Measurements from ENCODE around the gene POMT1.

DNA sequence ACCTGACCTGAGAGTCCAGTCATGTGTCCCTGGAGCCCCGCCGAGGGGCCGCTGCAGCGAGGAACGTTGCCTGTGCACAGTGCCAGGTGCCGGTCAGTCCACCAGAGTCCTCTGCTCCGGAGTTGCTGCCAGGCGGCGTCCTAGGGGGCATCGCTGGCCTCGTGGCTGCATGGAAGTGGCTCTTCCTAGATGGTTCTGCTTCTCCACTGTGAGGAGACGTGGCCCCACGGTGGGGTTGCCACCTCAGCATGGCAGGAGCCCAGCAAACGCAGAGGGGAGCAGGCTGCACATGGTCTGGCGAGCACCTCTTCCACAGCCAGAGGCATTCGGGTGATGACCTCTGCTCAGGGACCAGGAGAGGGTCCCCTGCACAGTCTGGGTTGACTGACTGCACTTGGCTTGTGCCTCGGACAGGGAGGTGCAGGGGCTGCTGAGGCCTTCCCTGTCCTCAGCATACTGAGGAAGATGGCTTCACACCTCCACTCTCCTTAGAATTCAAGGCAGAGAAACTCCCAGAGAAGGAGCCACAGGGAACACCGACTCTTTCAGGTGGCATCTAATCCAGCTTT is 25.9 kb upstream of the POMT1 start:
- TF ChIP-seq CTCF (IDR thresholded peaks at IDR 0.05) (no peak), ZFX (IDR thresholded peaks at IDR 0.05; ENCODE audit: borderline replicate concordance) (no peak)
